Ureter (tissue), 1 donor: ENCODE data around the gene CLEC18C. TPM values are rescaled to one million over a fixed set of nuclear protein-coding genes. Genes with fewer than 3 reads are reported as not detected.
"Not testable (repeated sequence)": the region's sequence is repeated elsewhere in the genome, so short reads cannot be mapped to it uniquely, and the experiment has no call there.

Source experiments
- DNase-seq: peaks from one replicate; pipeline ENCODE4 v3.0.0-alpha.2; 2020; ENCODE audit warnings: low spot score
- total RNA-seq: library from RNA; stranded (reverse); gene quantifications from one replicate; pipeline ENCODE4 v1.2.4, GENCODE V29; 2023
- donor health status: DM: yes; HTN: yes; CAD: no.

Gene CLEC18C
- total RNA-seq, 1 donor from 2014 or later: 0.96 TPM

DNA sequence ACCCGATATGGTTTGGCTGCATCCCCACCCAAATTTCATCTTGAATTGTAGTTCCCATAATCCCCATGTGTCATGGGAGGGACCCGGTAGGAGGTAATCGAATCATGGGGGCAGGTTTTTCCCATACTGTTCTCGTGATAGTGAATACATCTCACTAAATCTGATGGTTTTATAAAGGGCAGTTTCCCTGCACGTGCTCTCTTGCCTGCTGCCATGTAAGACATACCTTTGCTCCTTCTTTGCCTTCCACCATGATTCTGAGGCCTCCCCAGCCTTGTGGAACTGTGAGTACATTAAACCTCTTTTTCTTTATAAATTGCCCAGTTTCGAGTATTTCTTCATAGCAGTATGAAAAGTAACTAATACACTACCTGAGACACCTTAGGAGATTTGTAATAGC, 32.8 kb downstream of the CLEC18C start:
- DNase-seq: not testable (repeated sequence)

DNA sequence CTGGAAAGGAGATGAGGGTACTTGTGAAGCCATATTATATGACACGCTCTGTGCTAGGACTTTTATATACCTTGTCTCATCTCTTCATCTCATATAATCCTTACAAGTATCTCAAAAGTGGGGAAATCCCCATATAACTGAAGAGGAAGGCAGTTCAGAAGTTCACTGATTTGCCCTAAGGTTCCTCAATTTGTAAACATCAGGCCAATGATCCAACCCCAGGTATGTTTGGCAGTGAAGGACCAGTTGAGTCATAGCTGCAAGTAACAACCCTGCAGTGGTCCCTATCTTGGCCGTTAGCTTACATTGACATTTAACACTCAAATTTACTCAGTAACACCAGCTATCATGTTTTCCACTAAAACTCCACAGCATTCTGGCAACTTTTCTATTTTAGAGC, 45.0 kb downstream of the CLEC18C start:
- DNase-seq: not testable (repeated sequence)

DNA sequence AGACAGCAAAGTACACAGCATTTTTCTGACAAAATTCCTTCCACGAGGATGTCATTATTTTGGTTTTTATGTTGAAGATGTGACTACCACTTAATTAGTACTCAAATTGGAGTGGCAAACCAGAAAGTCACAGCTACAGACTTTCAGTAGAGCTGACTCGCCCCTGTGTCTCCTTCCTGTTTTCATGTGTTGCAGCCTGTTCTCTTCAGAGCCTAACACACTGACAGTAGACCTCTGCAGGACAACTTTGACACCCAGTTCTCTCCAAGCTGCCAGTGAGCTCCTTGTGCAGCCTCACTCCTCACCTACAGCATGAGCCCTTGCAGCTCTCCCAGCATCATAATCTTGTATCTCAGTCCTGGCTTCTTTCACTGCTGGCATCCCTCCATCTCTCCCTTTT, 49.0 kb downstream of the CLEC18C start:
- not testable (repeated sequence) for DNase-seq

DNA sequence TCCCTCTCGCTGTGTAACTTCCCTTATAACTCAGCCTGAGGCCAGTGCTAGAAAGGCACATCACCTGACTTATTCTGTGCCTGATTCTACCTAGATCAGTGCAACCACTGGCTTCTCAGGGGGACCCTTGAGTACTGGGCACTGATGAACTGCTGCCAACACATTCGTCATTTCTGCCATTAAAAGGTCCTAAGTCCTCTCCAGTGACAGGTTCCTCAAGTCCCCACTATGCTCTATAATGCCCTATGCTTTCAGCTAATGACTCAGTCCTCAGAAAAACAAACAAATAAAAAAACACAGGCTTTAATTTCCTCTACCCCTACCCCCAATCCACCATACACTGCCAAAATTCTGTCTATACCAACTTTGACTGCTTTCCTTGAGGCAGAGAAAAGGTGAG, 49.6 kb downstream of the CLEC18C start:
- DNase-seq: not testable (repeated sequence)

DNA sequence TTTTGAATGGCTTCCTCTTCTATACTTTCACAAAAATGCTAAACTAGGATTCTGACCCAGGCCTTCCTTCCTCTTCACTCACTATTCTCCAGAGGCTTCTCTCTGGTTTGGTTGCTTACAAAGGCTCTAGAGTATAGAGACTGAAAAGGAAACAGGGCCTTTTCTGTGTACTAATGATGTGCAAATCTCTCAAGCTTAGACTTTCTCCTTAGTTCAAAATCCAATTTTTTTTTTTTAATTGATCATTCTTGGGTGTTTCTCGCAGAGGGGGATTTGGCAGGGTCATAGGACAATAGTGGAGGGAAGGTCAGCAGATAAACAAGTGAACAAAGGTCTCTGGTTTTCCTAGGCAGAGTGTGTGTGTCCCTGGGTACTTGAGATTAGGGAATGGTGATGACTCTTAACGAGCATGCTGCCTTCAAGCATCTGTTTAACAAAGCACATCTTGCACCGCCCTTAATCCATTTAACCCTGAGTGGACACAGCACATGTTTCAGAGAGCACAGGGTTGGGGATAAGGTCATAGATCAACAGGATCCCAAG, 50.5 kb downstream of the CLEC18C start:
- not testable (repeated sequence) for DNase-seq

GRCh38 chr16:70224645-70225044, 51.1 kb downstream of the CLEC18C start:
- DNase-seq: not testable (repeated sequence)

GRCh38 chr16:70225430-70225829, 51.8 kb downstream of the CLEC18C start:
- DNase-seq: not testable (repeated sequence)

GRCh38 chr16:70226024-70226423, 52.4 kb downstream of the CLEC18C start:
- DNase-seq: not testable (repeated sequence)

DNA sequence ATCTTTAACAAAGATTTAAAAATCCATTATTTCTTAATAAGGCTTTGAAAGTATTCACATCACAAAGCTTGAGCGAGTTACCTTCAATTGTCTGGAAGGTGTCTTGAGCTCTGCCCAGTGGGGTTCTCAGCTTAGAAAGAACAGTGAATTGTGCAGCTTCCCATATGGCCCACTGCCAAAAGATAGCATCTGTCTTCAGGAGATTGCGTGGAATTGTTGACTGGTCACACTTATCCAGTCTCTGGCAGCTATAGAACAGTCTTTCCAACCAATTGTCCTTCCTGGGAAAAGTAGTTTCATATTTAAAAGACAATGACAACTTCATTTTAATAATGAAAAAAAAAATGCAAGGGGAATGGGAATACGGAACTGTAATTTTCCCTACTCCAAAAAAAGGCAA, 58.2 kb downstream of the CLEC18C start:
- DNase-seq: not testable (repeated sequence)

Other genes with a start within 250 kb of the CLEC18C start
- 2.2 TPM for gene CLEC18A, start 222.5 kb upstream of the CLEC18C start, total RNA-seq
- gene PDPR, start 59.5 kb upstream of the CLEC18C start, total RNA-seq: 47.4 TPM
- 25.6 TPM for gene EXOSC6, start 78.2 kb downstream of the CLEC18C start, total RNA-seq
- 155 TPM for gene AARS1, start 115.7 kb downstream of the CLEC18C start, total RNA-seq
- 35.8 TPM for gene DDX19B, start 125.4 kb downstream of the CLEC18C start, total RNA-seq
- 37.3 TPM for gene DDX19A, start 173.1 kb downstream of the CLEC18C start, total RNA-seq